ENCODE measurements around the gene SLC17A7.
A peak's percentile ranks its signal among the peaks of the same experiment; 100 is the strongest.

Gene SLC17A7

GRCh38 chr19:49425922-49426592, 15.3 kb downstream of the SLC17A7 start:
- DNase-seq, result no peak

GRCh38 chr19:49425178-49425577, 16.1 kb downstream of the SLC17A7 start, which contains the start of gene GFY:
Gene GFY (plus strand): TSS chr19:49425388. CDS start chr19:49426431, 1,043 bp downstream.
- no peak for DNase-seq

- no peak for DNase-seq
These were observed 17.4 kb downstream of the SLC17A7 start for GRCh38 chr19:49423985-49424303.

GRCh38 chr19:49423071-49423984, 18.0 kb downstream of the SLC17A7 start, which contains the start of gene PTH2:
Gene PTH2 (minus strand): TSS chr19:49423441. CDS start chr19:49423339, 102 bp downstream.
- DNase-seq, result no peak

GRCh38 chr19:49422407-49423070, 18.8 kb downstream of the SLC17A7 start:
- no peak for DNase-seq

- DNase-seq, result no peak
These were observed 19.5 kb downstream of the SLC17A7 start for GRCh38 chr19:49421878-49422202.

GRCh38 chr19:49421039-49421877, 20.1 kb downstream of the SLC17A7 start:
- peak; percentile 66 for DNase-seq

- no peak for DNase-seq
These were observed 21.1 kb downstream of the SLC17A7 start for GRCh38 chr19:49420227-49420626.

- no peak for DNase-seq
These were observed 22.2 kb downstream of the SLC17A7 start for GRCh38 chr19:49419173-49419572.

- no peak for DNase-seq
These were observed 22.8 kb downstream of the SLC17A7 start for GRCh38 chr19:49418511-49418910.

GRCh38 chr19:49417088-49417487, 24.2 kb downstream of the SLC17A7 start:
- no peak for DNase-seq

GRCh38 chr19:49415810-49416200, 25.5 kb downstream of the SLC17A7 start:
- no peak for DNase-seq

- DNase-seq, result no peak
These were observed 26.1 kb downstream of the SLC17A7 start for GRCh38 chr19:49415102-49415809.

GRCh38 chr19:49414256-49414655, 27.1 kb downstream of the SLC17A7 start:
- DNase-seq, result no peak

- DNase-seq, result no peak
These were observed 28.0 kb downstream of the SLC17A7 start for GRCh38 chr19:49413348-49413747.

GRCh38 chr19:49411681-49412326, 29.5 kb downstream of the SLC17A7 start:
- no peak for DNase-seq

- no peak for DNase-seq
These were observed 31.8 kb downstream of the SLC17A7 start for GRCh38 chr19:49409441-49410029.

- DNase-seq, result peak; percentile 18
These were observed 32.4 kb downstream of the SLC17A7 start for GRCh38 chr19:49408816-49409440.

GRCh38 chr19:49407482-49408015, 33.8 kb downstream of the SLC17A7 start:
- DNase-seq, result no peak

GRCh38 chr19:49407079-49407478, 34.2 kb downstream of the SLC17A7 start:
- no peak for DNase-seq
